ENCODE data around the gene PRR11.
A peak's percentile ranks its signal among the peaks of the same experiment; 100 is the strongest.

PRR11 gene

GRCh38 chr17:59155439-59156177, at the start of gene PRR11:
TSS of gene PRR11 (plus strand) at chr17:59155746. CDS start at chr17:59169753, 14,007 bp downstream.
- TF ChIP-seq CTCF (conservative IDR thresholded peaks at IDR 0.05; ENCODE audit: low read length), result no peak
- DNase-seq (ENCODE audit: low read depth), result peak; percentile 100
- peak within 1 kb of the TSS; percentile 75 for H3K4me3 ChIP-seq (ENCODE audit: low read length)

GRCh38 chr17:59105852-59106462, 49.6 kb upstream of the PRR11 start:
- peak overlapping the region; percentile 96 for H3K4me3 ChIP-seq (ENCODE audit: low read length)
- DNase-seq (ENCODE audit: low read depth), result peak; percentile 29

GRCh38 chr17:59106463-59107305, 48.9 kb upstream of the PRR11 start, which contains the start of gene TRIM37:
TSS of gene TRIM37 (minus strand) at chr17:59106880. CDS start at chr17:59106461, 419 bp downstream.
- TF ChIP-seq CTCF (conservative IDR thresholded peaks at IDR 0.05; ENCODE audit: low read length), result no peak
- peak within 1 kb of the TSS; percentile 96 for H3K4me3 ChIP-seq (ENCODE audit: low read length)
- DNase-seq (ENCODE audit: low read depth), result peak; percentile 98

More at GRCh38 chr17:59105852-59106462, 49.6 kb upstream of the PRR11 start:
- no peak for TF ChIP-seq CTCF (conservative IDR thresholded peaks at IDR 0.05; ENCODE audit: low read length)

DNA sequence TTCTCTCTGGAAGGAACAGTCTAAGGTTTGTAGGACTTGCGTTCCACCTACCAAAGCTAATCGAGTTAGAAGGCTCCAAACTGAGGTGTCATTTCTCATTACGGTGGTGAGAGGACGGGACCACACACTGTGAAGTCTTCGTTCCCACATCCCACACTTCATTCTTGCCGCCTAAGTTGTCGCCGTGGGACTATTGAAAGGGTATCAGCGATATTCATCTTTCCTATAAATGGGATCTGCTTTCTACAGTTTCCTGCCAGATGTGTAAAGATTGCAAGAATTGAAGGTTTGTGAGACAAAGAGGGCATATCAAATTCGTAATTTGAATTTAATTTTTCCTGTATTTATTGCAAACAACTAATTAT, 48.3 kb upstream of the PRR11 start:
- H3K4me3 ChIP-seq (ENCODE audit: low read length), result peak overlapping the region; percentile 96
- no peak for TF ChIP-seq CTCF (conservative IDR thresholded peaks at IDR 0.05; ENCODE audit: low read length)
- DNase-seq (ENCODE audit: low read depth), result no peak

DNA sequence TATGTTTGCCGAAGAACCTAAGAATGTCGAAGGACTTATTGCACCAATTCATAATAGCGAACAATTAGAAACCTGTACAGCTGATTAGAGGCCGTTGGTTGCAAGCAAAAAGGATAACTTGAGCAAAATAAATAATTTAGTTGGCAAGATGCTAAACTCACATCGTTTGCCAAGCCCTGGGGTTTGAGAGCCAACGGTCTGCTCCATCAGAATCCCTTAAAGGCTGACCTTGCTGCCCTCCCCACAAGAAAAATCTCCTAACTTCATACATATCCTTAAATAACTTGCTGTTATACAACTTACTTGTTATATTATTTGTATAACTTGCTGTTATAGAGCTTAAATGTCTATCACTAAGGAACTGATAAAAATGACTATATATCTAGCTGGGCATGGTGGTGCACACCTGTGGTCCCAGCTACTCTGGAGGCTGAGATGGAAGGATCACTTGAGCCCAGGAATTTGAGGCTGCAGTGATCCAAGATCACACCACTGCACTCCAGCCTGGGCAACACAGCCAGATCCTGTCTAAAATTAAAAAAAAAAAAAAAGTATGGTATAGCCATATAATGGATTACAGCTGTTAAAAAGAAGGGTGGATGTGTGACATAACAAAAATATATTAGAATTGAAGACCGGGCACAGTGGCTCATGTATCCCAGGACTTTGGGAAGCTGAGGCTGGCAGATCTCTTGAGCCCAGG, 47.0 kb upstream of the PRR11 start:
- no peak overlapping the region for H3K4me3 ChIP-seq (ENCODE audit: low read length)
- TF ChIP-seq CTCF (conservative IDR thresholded peaks at IDR 0.05; ENCODE audit: low read length), result no peak
- DNase-seq (ENCODE audit: low read depth), result no peak

DNA sequence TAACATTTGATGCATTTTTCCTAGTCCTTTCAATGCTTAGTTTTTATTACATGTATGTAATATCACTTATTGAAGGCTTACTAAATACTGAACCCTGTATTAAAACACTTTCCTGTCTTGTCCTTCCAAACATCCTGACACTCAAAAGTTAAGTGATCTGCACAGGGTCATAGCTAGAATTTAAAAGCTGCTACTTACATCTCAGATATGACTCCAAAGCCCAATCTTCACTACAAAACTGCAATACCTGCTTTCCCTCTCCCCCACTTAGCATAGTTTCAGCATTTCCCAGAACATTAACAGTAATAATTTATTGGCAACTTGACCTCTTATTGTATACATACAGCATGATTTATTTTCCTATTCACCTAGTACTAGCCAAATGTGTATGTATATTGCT, 44.6 kb upstream of the PRR11 start:
- H3K4me3 ChIP-seq (ENCODE audit: low read length), result no peak overlapping the region
- TF ChIP-seq CTCF (conservative IDR thresholded peaks at IDR 0.05; ENCODE audit: low read length), result no peak
- DNase-seq (ENCODE audit: low read depth), result no peak
